NCI-H748 treated with DMSO at 0.1 percent for 48 hours (cell line): Measurements from ENCODE around the gene TSPOAP1.

Experiments
- DNase-seq: peaks from one replicate; lab custom pipeline; 2025; lab: John Stamatoyannopoulos, UW

Gene TSPOAP1

DNA sequence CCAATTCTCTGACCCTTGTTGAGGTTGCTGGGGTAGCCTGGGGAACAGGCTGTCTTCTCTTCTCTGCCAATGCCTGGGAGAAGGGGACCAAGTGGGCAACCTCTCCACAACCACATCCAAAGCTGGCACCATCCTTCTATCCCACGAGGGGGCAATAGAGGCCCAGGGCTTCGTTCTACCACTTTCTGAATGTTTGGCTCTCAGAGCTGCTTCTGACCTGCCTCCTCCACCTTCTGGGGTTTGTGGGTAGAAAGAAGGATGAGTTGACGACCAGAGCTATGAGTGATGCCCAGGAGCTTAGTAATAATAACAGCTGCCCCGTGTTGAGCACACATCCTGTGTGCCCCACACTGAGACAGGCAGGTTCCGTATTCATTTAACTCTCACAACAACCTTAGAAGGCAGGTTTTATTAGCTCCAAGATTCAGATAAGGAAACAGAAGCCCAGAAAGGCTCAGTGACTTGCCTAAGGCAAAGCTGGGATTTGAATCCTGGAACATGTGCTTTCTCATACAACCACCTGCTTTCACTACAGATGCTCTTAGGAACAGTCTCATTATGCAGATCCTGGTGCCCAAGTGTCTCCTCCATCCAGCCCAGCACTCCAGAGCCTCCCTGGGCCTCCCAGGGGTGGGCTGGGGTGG lies 11.1 kb downstream of the TSPOAP1 start:
- peak; percentile 39 for DNase-seq

DNA sequence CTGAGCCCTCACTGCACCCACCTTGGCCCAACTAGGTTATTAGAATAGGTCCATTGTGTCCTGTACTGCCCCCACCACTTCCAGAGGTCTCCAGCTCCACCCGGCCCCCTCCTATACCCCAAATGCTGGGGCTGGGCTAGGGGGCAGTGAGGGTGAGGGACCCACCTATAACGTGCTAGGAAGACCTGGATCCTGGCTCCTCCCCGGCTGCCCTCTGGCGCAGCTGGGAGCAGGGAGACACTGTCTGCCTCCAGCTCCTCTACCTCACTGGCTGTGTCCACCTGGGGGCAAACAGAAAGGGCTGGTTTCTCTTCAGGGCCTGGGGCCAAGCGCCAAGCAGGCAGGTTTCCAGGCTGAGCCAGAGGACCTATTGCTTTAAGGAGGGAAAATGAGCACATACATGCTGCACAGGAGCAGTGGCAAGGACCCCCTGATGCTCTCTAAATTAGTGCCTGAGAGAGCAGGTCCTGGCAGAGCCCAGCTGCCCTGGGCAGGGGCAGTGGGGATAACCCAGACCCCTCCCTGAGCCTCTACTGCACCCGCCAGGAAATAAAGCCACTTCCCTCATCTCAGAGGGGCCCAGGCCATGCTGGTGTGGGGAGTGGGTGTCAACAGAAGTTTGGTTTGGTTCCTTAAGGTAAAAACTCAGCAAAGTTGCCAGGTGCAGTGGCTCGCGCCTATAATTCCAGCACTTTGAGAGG lies 12.2 kb downstream of the TSPOAP1 start:
- no peak for DNase-seq

DNA sequence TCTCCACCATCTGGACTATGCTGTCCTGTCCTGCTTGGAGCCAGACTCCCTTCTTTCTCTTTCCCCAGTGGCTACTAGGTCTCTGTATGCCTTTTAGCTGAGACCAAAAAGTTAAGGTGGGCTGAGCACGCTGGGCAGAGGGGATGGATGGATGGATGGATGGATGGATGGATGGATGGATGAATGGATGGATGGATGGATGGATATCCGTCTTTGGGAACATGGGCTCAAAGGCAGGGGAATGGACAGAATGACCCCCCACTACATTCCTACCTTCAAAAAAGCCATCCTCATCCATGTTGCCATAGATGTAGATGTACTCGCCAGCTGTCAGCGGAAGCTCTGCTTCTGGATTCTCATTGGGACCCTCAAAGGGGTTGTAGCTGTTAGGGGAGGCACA lies 12.8 kb downstream of the TSPOAP1 start:
- no peak for DNase-seq

GRCh38 chr17:58315281-58315711 lies 13.3 kb downstream of the TSPOAP1 start:
- DNase-seq: no peak

DNA sequence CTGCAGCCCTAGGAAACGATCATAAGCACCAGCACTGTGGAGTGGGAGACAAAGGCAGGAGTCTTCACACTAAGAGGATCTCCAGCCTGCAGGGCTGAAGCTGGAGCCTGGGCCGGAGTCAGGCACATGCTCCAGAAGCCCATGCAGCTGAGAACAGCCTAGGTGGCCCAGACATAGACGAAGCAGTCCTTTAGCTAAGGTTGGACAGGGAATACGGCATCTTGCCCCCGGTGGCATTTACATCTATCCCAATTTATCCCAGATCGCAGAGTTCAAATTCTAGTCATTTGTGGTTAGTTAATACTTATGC lies 13.9 kb downstream of the TSPOAP1 start:
- DNase-seq: no peak

DNA sequence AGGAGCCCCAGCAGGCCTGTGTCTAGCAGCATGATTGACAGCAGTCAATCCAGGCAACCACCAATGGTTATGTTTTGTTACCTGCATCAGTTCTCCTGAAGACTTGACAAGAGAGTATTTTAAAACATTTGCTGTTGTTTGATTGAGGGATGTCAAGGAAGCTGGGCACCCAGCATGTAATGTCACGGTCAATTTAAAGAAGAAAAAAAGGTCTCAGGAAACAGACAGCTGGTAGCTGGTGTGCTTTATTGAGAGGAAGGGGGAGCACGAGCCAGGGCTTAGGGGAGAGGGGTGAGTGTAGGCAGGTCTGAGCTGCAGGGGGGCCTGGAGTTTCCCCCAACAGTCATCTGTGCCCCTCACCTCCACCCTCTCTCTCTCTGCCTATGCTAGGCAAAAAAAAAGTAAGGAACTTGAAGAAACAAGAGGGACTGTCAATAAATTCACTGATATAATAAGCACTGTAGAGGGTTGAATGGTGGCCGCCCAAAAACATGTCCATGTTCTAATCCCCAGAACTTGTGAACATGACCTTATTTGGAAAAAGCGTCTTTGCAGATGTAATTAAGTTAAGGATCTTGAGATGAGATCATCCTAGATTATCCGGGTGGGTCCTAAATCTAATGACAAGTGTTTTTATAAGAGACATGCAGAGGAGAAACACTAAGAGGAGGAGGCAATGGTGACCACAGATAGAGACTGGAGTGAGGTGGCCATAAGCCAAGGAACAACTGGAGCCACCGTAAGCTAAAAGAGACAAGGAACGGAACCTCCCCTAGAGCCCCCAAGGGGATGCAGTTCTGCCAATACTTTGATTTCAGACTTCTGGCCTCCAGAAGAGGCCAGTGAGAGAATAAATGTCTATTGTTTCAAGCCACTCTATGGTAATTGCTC lies 14.5 kb downstream of the TSPOAP1 start:
- DNase-seq: no peak

- no peak for DNase-seq
These were observed 15.8 kb downstream of the TSPOAP1 start for GRCh38 chr17:58312829-58313228.

- no peak for DNase-seq
These were observed 16.5 kb downstream of the TSPOAP1 start for GRCh38 chr17:58312021-58312630.

DNA sequence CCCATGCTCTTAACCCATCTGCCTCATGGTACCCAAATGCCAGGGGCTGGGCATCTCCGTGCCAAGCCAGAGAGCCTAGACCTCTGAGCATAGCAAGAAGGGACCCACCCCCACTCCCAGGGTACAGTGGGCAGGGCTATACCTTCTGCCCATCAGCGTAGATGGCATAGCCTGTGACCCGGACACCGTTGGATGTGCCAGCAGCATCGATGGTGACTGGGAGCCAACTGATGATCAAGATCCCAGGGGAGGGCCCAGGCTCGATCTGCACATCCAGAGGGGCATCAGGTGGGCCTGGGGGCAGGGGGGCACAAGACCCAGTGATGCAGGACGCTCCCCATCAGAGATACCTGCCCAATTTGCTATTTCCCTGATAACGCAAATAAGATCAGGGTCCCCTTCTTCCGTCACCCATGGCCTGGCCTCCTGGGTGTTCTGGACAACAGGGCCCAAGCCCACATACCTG lies 17.1 kb downstream of the TSPOAP1 start:
- no peak for DNase-seq

DNA sequence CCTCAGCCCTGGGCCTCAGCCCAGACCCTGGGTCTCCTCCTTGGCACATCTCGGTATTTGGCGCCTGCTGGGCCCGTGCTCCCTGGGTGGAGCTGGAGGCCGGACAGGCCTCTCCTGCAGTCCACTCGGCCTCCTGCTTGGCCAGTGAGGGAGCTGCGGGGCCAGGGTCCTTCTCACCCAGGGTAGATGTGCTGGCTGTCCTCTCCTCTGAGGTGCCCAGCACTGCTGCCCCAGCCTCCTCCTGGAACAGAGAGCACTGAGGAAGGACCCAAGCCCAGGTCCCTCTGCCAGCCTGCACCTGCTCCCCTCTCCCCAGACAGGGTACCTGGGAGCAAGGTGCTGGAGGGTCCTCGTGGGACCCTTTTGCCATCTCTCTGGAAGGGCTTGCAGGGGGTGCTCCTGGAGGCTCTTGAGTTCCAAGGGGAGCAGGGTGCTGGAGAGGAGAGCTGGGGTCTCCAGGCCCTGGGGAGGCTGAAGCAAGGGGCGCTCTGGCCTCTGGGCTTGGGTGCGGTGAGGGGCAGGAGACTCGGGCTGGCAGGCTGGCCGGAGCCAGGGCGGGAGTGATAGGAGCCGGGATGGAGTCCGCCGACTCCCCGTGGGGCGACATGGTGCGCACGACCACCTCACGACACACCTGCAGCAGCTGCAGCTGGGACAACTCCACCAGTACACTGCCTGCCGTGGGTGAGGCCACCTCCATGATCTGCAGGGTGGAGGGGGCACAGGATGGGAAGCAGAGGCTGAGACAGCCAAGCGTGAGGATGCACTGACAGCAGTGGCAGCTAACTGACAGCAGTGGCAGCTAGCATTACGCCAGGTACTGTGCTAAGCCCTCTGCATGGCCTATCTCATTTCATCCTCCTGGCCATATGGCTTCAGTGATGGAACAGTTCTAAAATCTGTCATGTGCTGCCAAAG lies 17.8 kb downstream of the TSPOAP1 start:
- no peak for DNase-seq

DNA sequence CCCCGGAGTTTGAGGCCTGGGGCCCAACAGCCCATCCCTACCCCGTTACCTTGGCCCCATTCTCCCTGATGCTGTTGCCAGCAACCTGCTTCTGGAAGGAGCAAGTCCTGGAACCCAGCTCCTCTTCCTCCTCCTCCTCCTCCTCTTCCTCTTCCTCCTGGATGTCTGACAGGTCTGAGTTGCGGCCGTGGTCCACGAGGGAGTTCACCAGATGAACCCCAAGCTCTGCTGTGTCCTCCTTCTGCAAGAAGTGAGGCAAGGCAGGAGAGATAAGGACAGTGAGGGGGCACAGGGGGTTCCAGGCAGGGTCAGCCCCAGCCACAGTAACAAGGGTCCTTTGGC lies 18.7 kb downstream of the TSPOAP1 start:
- DNase-seq: no peak

- DNase-seq: no peak
These were observed 19.3 kb downstream of the TSPOAP1 start for GRCh38 chr17:58308985-58309917.

- no peak for DNase-seq
These were observed 20.2 kb downstream of the TSPOAP1 start for GRCh38 chr17:58308173-58308984.

- no peak for DNase-seq
These were observed 21.0 kb downstream of the TSPOAP1 start for GRCh38 chr17:58307468-58308172.

- DNase-seq: no peak
These were observed 22.3 kb downstream of the TSPOAP1 start for GRCh38 chr17:58306131-58306951.

DNA sequence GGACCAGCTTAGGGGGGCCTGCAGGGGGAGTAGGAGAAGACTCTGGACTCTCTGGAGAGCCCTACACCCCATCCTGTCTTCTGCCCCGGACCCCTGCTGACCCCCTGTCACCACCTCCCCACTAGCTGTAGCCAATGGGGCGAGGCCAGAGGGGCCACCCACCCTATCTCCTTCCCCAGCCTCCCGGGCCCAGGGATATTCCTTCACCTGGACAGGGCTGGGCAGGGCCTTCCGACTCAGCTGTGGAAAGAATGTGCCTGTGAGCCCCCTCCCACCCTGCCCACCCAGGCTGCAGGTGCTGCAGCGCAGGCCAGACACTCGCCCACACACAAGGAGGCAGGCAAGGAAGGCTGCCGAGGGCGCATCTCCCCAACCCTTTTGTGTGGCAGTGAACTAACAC lies 23.0 kb downstream of the TSPOAP1 start:
- no peak for DNase-seq

GRCh38 chr17:58304750-58305486 lies 23.7 kb downstream of the TSPOAP1 start:
- DNase-seq: no peak
